Measurements from ENCODE around the gene PNMA6F. TPM values are rescaled to one million over a fixed set of nuclear protein-coding genes. Genes with fewer than 3 reads are reported as not detected.

The PNMA6F gene
- total RNA-seq, 1 experiment from 2014 or later: 0.13 TPM

GRCh38 chrX:153366119-153366518 is 44.6 kb upstream of the PNMA6F start (continued):
- TF ChIP-seq PREB (CRISPR knock-in tag; IDR thresholded peaks at IDR 0.05; ENCODE audit: borderline replicate concordance) (no peak), TEAD4 (CRISPR knock-in tag; IDR thresholded peaks at IDR 0.05) (no peak), ZNF532 (CRISPR knock-in tag; IDR thresholded peaks at IDR 0.05; ENCODE audit: borderline replicate concordance) (no peak)

- no peaks in the 10 kb centered on the region for H3K4me1 Mint-ChIP-seq
- POLR2A ChIA-PET: no interaction called here
- CTCF ChIA-PET: no interaction called here
- ATAC-seq: no peak
- peaks cover 3% of the 10 kb centered on the region; the same call in 1 of the 2 replicates for H3K9me3 Mint-ChIP-seq
- no peak overlapping the region for H3K27ac Mint-ChIP-seq
- no peaks in the 10 kb centered on the region for H3K36me3 Mint-ChIP-seq
- DNase-seq (ENCODE audit: low spot score): no peak
- peaks cover 3% of the 10 kb centered on the region for H3K27me3 Mint-ChIP-seq (ENCODE audit: low read depth)
- no peak overlapping the region for H3K4me3 Mint-ChIP-seq
- no peak for TF ChIP-seq ZNF396 (CRISPR knock-in tag; IDR thresholded peaks at IDR 0.05; ENCODE audit: borderline replicate concordance)
- TF ChIP-seq ATF1 (CRISPR knock-in tag; IDR thresholded peaks at IDR 0.05): no peak
- TF ChIP-seq HMGA2 (CRISPR knock-in tag; IDR thresholded peaks at IDR 0.05): no peak
- no peak for TF ChIP-seq MYBL2 (CRISPR knock-in tag; IDR thresholded peaks at IDR 0.05)
- no peak for TF ChIP-seq SP1 (CRISPR knock-in tag; conservative IDR thresholded peaks at IDR 0.05)
- TF ChIP-seq CREB1 (CRISPR knock-in tag; IDR thresholded peaks at IDR 0.05): no peak
- no peak for TF ChIP-seq FOXP4 (CRISPR knock-in tag; IDR thresholded peaks at IDR 0.05)
- TF ChIP-seq ZNF425 (CRISPR knock-in tag; conservative IDR thresholded peaks at IDR 0.05): no peak
- TF ChIP-seq ZNF263 (CRISPR knock-in tag; IDR thresholded peaks at IDR 0.05; ENCODE audit: low read depth): no peak
- no peak for TF ChIP-seq EMX1 (CRISPR knock-in tag; IDR thresholded peaks at IDR 0.05)
- TF ChIP-seq AFF4 (CRISPR knock-in tag; IDR thresholded peaks at IDR 0.05; ENCODE audit: borderline replicate concordance): no peak
- TF ChIP-seq USF1 (CRISPR knock-in tag; IDR thresholded peaks at IDR 0.05): no peak
- TF ChIP-seq FOXP1 (CRISPR knock-in tag; IDR thresholded peaks at IDR 0.05; ENCODE audit: borderline replicate concordance): no peak
- TF ChIP-seq GTF2I (CRISPR knock-in tag; conservative IDR thresholded peaks at IDR 0.05): no peak
- no peak for TF ChIP-seq FOXJ3 (CRISPR knock-in tag; IDR thresholded peaks at IDR 0.05; ENCODE audit: borderline replicate concordance)
- no peak for TF ChIP-seq PRRX2 (CRISPR knock-in tag; IDR thresholded peaks at IDR 0.05)
- TF ChIP-seq USF2 (CRISPR knock-in tag; IDR thresholded peaks at IDR 0.05): no peak
- no peak for TF ChIP-seq NFYB (CRISPR knock-in tag; conservative IDR thresholded peaks at IDR 0.05; ENCODE audit: low read depth)
- no peak for TF ChIP-seq TEAD1 (CRISPR knock-in tag; IDR thresholded peaks at IDR 0.05)
Measured at GRCh38 chrX:153365670-153366069, 44.1 kb upstream of the PNMA6F start.
